Keratinocyte (primary cell): ENCODE data around the gene CLEC2D.
A peak's percentile ranks its signal among the peaks of the same experiment; 100 is the strongest.

Experiments used
- EZH2 ChIP-seq: IDR thresholded peaks from one replicate; pipeline ENCODE4 v1.6.1; 2012; ENCODE audit warnings: inconsistent platforms, mild to moderate bottlenecking, low read length, moderate library complexity
- TF ChIP-seq, protein P1 (sequence below), 3 experiments: IDR thresholded peaks in 1 of 3; conservative IDR thresholded peaks in 1 of 3; optimal IDR thresholded peaks in 1 of 3; 2 replicates in 2 of 3; 3 replicates in 1 of 3; pipeline versions ENCODE3 to v1.5.1; 2011; ENCODE audit warnings: low read length in 3 of 3, mild to moderate bottlenecking in 3 of 3, moderate library complexity in 2 of 3, control low read depth in 1 of 3, inconsistent platforms in 1 of 3; ENCODE audit not compliant: insufficient read depth in 2 of 3; ENCODE audit errors: extremely low read depth in 1 of 3

DNA sequence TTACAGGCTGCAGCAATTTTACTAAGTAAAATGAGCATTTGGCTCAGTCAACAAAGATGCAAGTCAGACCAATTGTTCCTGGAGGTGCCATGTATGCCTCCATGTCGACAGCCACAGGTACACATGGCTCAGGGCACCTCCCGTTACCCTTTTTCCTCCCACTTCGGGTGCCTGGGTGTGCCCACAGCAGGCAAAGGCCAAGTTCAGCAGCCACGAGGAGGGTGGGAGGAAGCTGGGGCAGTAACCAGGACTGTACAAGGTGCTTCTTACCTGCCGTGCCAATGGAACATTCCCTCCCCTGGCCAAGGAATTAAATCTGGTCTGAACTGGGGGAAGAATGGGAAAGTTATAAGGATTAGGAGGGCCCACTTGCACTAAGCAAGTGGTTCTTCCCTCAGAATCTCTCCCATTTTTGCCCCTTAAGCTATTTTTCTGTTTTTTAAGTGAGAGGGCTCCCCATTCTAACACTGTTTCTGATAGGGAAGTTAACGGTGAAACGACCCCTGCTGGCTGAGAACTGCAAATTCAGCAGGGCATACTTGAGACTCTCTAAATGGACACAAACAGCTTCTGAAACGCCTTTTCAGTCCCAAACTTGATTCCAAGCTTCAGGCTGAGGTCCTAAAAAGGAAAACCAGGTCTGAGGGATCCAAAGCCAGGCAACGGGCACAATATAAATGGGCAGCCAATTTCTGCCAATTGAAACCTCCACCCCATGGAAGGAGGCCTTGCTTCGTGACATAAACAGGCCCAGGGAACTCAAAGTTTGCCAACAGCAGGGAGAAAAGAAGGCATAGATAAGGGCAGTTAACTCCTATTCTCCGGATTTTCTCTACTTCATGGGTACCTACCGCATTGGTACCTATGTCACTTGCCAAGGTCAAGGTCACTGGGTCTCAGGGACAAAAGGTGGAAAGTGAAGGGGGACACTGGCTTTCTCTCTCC, 38.6 kb downstream of the CLEC2D start:
- TF ChIP-seq, protein P1, sequence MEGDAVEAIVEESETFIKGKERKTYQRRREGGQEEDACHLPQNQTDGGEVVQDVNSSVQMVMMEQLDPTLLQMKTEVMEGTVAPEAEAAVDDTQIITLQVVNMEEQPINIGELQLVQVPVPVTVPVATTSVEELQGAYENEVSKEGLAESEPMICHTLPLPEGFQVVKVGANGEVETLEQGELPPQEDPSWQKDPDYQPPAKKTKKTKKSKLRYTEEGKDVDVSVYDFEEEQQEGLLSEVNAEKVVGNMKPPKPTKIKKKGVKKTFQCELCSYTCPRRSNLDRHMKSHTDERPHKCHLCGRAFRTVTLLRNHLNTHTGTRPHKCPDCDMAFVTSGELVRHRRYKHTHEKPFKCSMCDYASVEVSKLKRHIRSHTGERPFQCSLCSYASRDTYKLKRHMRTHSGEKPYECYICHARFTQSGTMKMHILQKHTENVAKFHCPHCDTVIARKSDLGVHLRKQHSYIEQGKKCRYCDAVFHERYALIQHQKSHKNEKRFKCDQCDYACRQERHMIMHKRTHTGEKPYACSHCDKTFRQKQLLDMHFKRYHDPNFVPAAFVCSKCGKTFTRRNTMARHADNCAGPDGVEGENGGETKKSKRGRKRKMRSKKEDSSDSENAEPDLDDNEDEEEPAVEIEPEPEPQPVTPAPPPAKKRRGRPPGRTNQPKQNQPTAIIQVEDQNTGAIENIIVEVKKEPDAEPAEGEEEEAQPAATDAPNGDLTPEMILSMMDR (optimal IDR thresholded peaks at IDR 0.05 in 1 of 3, IDR thresholded peaks at IDR 0.05 in 1 of 3, conservative IDR thresholded peaks at IDR 0.05 in 1 of 3; ENCODE audit: extremely low read depth in 1 of 3, insufficient read depth in 2 of 3, low read length in 3 of 3), result peak; percentile 73 to 85 (median 83)
- TF ChIP-seq EZH2, result no peak
